B cell (primary cell): ENCODE data around the gene TRIO.

Experiments used
- EZH2 ChIP-seq: IDR thresholded peaks from 2 replicates; pipeline ENCODE4 v1.6.1; 2012; ENCODE audit warnings: borderline replicate concordance, low read depth, mild to moderate bottlenecking, moderate library complexity, low read length; ENCODE audit not compliant: insufficient read depth, poor library complexity, severe bottlenecking
- TF ChIP-seq, protein P1 (sequence below): fragments of 200-600 bp; IDR thresholded peaks from one replicate; pipeline ENCODE4 v1.8.0; 2022; ENCODE audit warnings: antibody characterized with exemption, mild to moderate bottlenecking

GRCh38 chr5:14396066-14396465 is 252.9 kb downstream of the TRIO start:
- TF ChIP-seq, protein P1, sequence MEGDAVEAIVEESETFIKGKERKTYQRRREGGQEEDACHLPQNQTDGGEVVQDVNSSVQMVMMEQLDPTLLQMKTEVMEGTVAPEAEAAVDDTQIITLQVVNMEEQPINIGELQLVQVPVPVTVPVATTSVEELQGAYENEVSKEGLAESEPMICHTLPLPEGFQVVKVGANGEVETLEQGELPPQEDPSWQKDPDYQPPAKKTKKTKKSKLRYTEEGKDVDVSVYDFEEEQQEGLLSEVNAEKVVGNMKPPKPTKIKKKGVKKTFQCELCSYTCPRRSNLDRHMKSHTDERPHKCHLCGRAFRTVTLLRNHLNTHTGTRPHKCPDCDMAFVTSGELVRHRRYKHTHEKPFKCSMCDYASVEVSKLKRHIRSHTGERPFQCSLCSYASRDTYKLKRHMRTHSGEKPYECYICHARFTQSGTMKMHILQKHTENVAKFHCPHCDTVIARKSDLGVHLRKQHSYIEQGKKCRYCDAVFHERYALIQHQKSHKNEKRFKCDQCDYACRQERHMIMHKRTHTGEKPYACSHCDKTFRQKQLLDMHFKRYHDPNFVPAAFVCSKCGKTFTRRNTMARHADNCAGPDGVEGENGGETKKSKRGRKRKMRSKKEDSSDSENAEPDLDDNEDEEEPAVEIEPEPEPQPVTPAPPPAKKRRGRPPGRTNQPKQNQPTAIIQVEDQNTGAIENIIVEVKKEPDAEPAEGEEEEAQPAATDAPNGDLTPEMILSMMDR: no peak
- no peak for TF ChIP-seq EZH2
